HepG2 (cell line): ENCODE measurements around the gene PTPA. TPM values are rescaled to one million over a fixed set of nuclear protein-coding genes. Genes with fewer than 3 reads are reported as not detected.

Source experiments
- CEBPZ ChIP-seq: IDR thresholded peaks from 2 replicates; pipeline ENCODE4 v1.6.1; 2012; ENCODE audit warnings: low read length, improper control_type of control experiment
- DNMT3B ChIP-seq: conservative IDR thresholded peaks from 2 replicates; pipeline ENCODE4 v1.6.1; 2016; ENCODE audit warnings: missing biosample characterization, control low read depth
- EHMT2 ChIP-seq: fragments of 200-600 bp; sonication (generic); IDR thresholded peaks from 2 replicates; pipeline ENCODE4 v1.7.0; 2017; ENCODE audit warnings: antibody characterized with exemption, low read depth, low read length, borderline replicate concordance
- ETV5 ChIP-seq: IDR thresholded peaks from 2 replicates; pipeline ENCODE4 v1.6.1; 2018; ENCODE audit warnings: missing biosample characterization, missing genetic modification reagents, inconsistent platforms, borderline replicate concordance
- HDAC6 ChIP-seq: fragments of 200-600 bp; sonication (generic); IDR thresholded peaks from 2 replicates; pipeline ENCODE4 v1.7.0; 2017; ENCODE audit warnings: mild to moderate bottlenecking, antibody characterized with exemption, low read length, low read depth
- JUN ChIP-seq: sonication (generic); formaldehyde crosslinking; IDR thresholded peaks from 2 replicates; pipeline ENCODE4 v1.4.0; 2020; ENCODE audit warnings: mild to moderate bottlenecking, missing genetic modification reagents
- MLX ChIP-seq: IDR thresholded peaks from 2 replicates; pipeline ENCODE4 v1.6.1; 2016
- NFAT5 ChIP-seq: sonication (generic); formaldehyde crosslinking; IDR thresholded peaks from 2 replicates; pipeline ENCODE4 v1.4.0; 2020; ENCODE audit warnings: missing genetic modification reagents
- NFIB ChIP-seq: sonication (generic); formaldehyde crosslinking; IDR thresholded peaks from 2 replicates; pipeline ENCODE4 v1.9.0; 2021; ENCODE audit warnings: missing genetic modification reagents, mild to moderate bottlenecking, borderline replicate concordance
- PRDM10 ChIP-seq: sonication (generic); formaldehyde crosslinking; IDR thresholded peaks from 2 replicates; pipeline ENCODE4 v1.4.0; 2020; ENCODE audit warnings: low read depth, missing genetic modification reagents
- RFX1 ChIP-seq: fragments of 450-650 bp; IDR thresholded peaks from 2 replicates; pipeline ENCODE4 v1.6.1; 2017
- ZFP91 ChIP-seq: sonication (generic); formaldehyde crosslinking; IDR thresholded peaks from 2 replicates; pipeline ENCODE4 v1.9.0; 2022; ENCODE audit warnings: missing genetic modification reagents, mild to moderate bottlenecking, borderline replicate concordance
- ZNF660 ChIP-seq: sonication (generic); formaldehyde crosslinking; IDR thresholded peaks from 2 replicates; pipeline ENCODE4 v1.5.1; 2020; ENCODE audit warnings: mild to moderate bottlenecking, low read depth, missing genetic modification reagents, borderline replicate concordance
- polyA plus RNA-seq, 8 experiments: library from polyadenylated mRNA; depleted of rRNA in 3 of 8; stranded (reverse) in 7 of 8; unstranded in 1 of 8; fragments of >200 nt; fragmentation: Illumina TruSeq in 4 of 8; extraction: Trizol in 4 of 8; gene quantifications; 2 replicates each; pipeline versions ENCODE4 v1.2.1 to v1.2.3, GENCODE V29; 2011 to 2016; ENCODE audit warnings: low read depth in 4 of 8, missing spikeins in 1 of 8, mixed read lengths in 1 of 8; ENCODE audit not compliant: insufficient read depth in 1 of 8
- total RNA-seq, 5 experiments: library from RNA; depleted of rRNA; stranded (reverse); fragments of >200 nt; fragmentation: Illumina TruSeq; extraction: Trizol; gene quantifications; 2 replicates each; pipeline ENCODE4 v1.2.3, GENCODE V29; 2016; ENCODE audit warnings: low read depth in 1 of 5

PTPA gene
- total and polyA plus RNA-seq, 2 of the 13 experiments (the other 11 are each of a cell fraction or from before 2014, with no cell fraction given), result 79.3 to 105 TPM

- TF ChIP-seq MLX (no peak), ETV5 (no peak; the same call in 1 of the 2 replicates), ZNF660 (no peak), PRDM10 (CRISPR knock-in tag) (no peak), JUN (0 out of 2 replicates have a peak, but pooled peaks have one; percentile 14), RFX1 (no peak), NFAT5 (CRISPR knock-in tag) (no peak), HDAC6 (no peak), NFIB (CRISPR knock-in tag) (no peak), CEBPZ (no peak), EHMT2 (no peak), DNMT3B (peak; percentile 25; the same call in 1 of the 2 replicates), ZFP91 (CRISPR knock-in tag) (peak; percentile 99)
Measured at GRCh38 chr9:129139233-129139992, 28.2 kb downstream of the PTPA start (continued).
